GM12865 (cell line): Measurements from ENCODE around the gene EIF4E.
"Not testable (repeated sequence)": the region's sequence is repeated elsewhere in the genome, so short reads cannot be mapped to it uniquely, and the experiment has no call there.

ENCODE experiments used
- DNase-seq: peaks from one replicate; pipeline ENCODE4 v3.0.0; 2010; ENCODE audit warnings: low read depth
- H3K4me3 ChIP-seq: 2 replicates; pipeline ENCODE4 v1.5.1; 2011; ENCODE audit warnings: mild to moderate bottlenecking, low read depth, low read length, control low read depth
- CTCF ChIP-seq: IDR thresholded peaks from 2 replicates; pipeline ENCODE4 v1.5.1; 2011; ENCODE audit warnings: low read length, control low read depth, low read depth, inconsistent platforms; ENCODE audit not compliant: insufficient read depth; ENCODE audit errors: missing control alignments

EIF4E gene

GRCh38 chr4:98851806-98852205, 77.1 kb downstream of the EIF4E start:
- DNase-seq: no peak
- no peak overlapping the region for H3K4me3 ChIP-seq
- TF ChIP-seq CTCF: no peak

GRCh38 chr4:98850937-98851336, 78.0 kb downstream of the EIF4E start:
- no peak for DNase-seq
- no peak for TF ChIP-seq CTCF
- no peak overlapping the region for H3K4me3 ChIP-seq

- no peak for TF ChIP-seq CTCF
- no peak for DNase-seq
- H3K4me3 ChIP-seq: no peak overlapping the region
Observed at GRCh38 chr4:98848448-98848847, 80.5 kb downstream of the EIF4E start.

- DNase-seq: no peak
- no peak for TF ChIP-seq CTCF
- no peak overlapping the region for H3K4me3 ChIP-seq
Observed at GRCh38 chr4:98845960-98846359, 83.0 kb downstream of the EIF4E start.

GRCh38 chr4:98842917-98843316, 86.0 kb downstream of the EIF4E start:
- not testable (repeated sequence) for DNase-seq, H3K4me3 ChIP-seq

- TF ChIP-seq CTCF: no peak
- no peak overlapping the region for H3K4me3 ChIP-seq
- DNase-seq: no peak
Observed at GRCh38 chr4:98838977-98839618, 89.8 kb downstream of the EIF4E start.

GRCh38 chr4:98838531-98838930, 90.4 kb downstream of the EIF4E start:
- TF ChIP-seq CTCF: no peak
- no peak overlapping the region for H3K4me3 ChIP-seq

GRCh38 chr4:98833384-98833783, 95.5 kb downstream of the EIF4E start:
- DNase-seq: no peak
- TF ChIP-seq CTCF: no peak
- no peak overlapping the region for H3K4me3 ChIP-seq

More at GRCh38 chr4:98838531-98838930, 90.4 kb downstream of the EIF4E start:
- no peak for DNase-seq

GRCh38 chr4:98831036-98831435, 97.9 kb downstream of the EIF4E start:
- not testable (repeated sequence) for DNase-seq, H3K4me3 ChIP-seq
